Measurements from ENCODE around the gene TNNC1.

TNNC1 gene

GRCh38 chr3:52443791-52444687 is 9.8 kb downstream of the TNNC1 start:
- in situ Hi-C loops (cut with MboI; ENCODE audit: low sequenced_read_pairs) = no loop called here

DNA sequence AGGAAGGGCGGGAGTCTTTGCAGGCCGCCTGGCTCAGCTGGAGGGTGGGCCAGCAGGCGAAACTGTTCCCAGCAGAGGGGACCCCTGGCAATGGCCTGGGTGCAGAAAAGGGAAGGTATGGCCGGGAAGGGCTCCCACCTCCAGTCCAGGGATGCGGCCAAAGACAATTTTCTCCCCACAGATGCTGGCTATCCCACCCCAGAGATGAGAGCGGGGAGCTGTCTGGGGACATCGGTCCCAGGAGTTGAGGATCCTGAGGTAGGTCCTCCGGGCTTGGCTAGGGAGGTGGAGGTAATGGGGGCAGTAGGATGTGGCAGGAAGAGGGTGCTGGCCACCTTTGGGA is 10.6 kb downstream of the TNNC1 start:
- in situ Hi-C loops (cut with MboI; ENCODE audit: low sequenced_read_pairs) = no loop called here

- in situ Hi-C loops (cut with MboI; ENCODE audit: low sequenced_read_pairs) = no loop called here
Measured at GRCh38 chr3:52442409-52443267, 11.2 kb downstream of the TNNC1 start.

DNA sequence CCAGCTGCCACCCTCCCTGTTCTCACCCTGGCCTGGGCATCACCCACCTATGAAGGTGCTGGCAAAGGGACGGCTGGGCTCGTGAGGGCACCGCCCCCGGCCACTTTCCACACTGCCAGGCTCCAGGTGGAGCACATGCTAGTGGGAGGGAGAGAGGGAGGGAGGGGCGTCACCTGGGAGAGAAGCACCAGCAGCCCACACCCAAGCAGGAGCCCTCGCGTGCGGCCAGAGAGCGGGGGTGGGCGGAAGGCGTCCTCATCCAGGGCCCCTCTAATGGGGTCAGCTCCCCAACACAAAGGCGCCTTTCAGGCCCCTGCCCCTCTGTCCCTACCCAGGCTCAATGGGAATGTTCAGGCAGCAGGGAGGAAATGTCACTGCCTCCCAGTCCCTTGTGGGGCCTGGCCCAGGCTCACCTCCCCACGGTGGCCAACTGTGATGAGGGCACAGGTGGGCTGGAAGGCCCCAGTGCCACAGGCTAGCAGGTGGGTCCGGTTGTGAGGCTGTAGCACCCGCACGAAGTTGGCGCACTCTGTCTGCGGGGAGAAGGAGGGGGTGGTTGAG is 12.0 kb downstream of the TNNC1 start:
- in situ Hi-C loops (cut with MboI; ENCODE audit: low sequenced_read_pairs) = no loop called here

GRCh38 chr3:52441091-52441771 is 12.6 kb downstream of the TNNC1 start:
- in situ Hi-C loops (cut with MboI; ENCODE audit: low sequenced_read_pairs) = no loop called here

- in situ Hi-C loops (cut with MboI; ENCODE audit: low sequenced_read_pairs) = no loop called here
Measured at GRCh38 chr3:52440671-52441070, 13.2 kb downstream of the TNNC1 start.

GRCh38 chr3:52440249-52440551 is 13.6 kb downstream of the TNNC1 start:
- in situ Hi-C loops (cut with MboI; ENCODE audit: low sequenced_read_pairs) = no loop called here

GRCh38 chr3:52439426-52440248 is 14.2 kb downstream of the TNNC1 start:
- in situ Hi-C loops (cut with MboI; ENCODE audit: low sequenced_read_pairs) = no loop called here

- in situ Hi-C loops (cut with MboI; ENCODE audit: low sequenced_read_pairs) = no loop called here
Measured at GRCh38 chr3:52438579-52439425, 15.0 kb downstream of the TNNC1 start.

- in situ Hi-C loops (cut with MboI; ENCODE audit: low sequenced_read_pairs) = no loop called here
Measured at GRCh38 chr3:52438104-52438376, 15.8 kb downstream of the TNNC1 start.

DNA sequence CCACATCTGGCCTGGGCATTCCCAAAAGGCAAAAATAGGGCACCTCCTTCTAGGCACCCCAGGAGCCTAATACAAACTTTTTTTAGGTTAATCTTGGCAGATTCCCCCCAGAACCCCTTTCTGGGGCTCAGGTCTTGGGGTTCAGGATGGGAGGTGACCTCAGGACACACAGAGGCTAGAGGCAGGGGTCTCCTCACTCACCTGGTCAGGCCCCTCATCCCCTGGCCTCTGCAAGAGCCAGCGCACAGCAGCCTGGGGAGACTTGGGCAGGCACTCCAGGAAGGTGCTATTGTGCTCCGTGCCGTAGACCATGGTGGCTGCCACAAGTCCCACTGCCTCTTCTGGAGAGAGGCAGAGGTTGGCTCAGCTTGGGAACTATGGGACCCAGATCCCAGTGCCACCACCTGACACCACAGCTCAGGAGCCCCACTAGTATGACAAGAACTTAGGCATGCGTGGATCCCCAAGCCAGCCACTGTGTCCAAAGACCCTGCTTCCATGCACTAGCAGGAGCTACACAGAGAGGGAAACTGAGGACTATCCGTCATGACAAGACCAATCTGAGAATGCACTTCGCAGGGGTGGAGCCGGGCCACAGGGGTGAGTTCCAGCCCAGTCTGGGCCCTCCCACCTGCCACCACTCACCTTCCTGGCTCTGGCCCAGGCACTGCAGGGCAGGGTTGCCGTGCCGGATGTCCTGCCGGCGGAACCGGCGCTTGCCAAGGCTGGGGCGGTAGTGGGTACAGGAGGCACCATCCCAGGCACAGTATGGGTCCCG is 16.3 kb downstream of the TNNC1 start:
- in situ Hi-C loops (cut with MboI; ENCODE audit: low sequenced_read_pairs) = no loop called here

GRCh38 chr3:52436500-52437149 is 17.2 kb downstream of the TNNC1 start:
- in situ Hi-C loops (cut with MboI; ENCODE audit: low sequenced_read_pairs) = no loop called here

GRCh38 chr3:52435246-52436101 is 18.4 kb downstream of the TNNC1 start:
- in situ Hi-C loops (cut with MboI; ENCODE audit: low sequenced_read_pairs) = no loop called here

DNA sequence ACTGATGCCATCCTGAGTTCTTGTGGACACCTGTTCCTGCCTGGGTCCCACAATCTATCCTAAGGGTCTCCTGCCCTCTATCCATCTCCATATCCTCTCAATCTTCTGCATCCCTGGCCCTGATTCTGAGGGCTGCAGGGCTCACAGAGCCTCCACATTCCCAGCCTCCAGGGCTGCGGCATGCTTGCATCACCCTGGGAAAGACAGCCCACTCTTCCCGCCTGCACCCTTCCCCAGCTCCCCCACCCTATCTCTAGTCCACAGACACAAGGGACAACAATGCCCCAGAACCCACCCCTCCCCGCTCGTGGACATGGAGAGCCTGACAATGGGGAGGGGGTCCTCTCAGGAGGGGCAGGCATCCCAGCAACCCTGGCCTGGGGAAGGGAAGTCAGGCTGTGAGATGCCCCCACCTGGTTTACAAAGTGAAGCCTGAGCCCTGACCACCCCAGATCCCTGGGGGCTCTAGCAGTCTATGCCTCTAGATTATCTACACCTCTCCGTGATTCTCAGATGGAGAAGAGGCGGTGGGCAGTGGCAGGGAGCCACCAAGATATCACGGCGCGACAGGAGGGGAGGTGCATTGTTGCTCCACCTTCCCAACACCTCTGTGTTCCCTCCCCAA is 19.2 kb downstream of the TNNC1 start:
- in situ Hi-C loops (cut with MboI; ENCODE audit: low sequenced_read_pairs) = no loop called here

GRCh38 chr3:52433996-52434479 is 19.8 kb downstream of the TNNC1 start:
- in situ Hi-C loops (cut with MboI; ENCODE audit: low sequenced_read_pairs) = no loop called here

DNA sequence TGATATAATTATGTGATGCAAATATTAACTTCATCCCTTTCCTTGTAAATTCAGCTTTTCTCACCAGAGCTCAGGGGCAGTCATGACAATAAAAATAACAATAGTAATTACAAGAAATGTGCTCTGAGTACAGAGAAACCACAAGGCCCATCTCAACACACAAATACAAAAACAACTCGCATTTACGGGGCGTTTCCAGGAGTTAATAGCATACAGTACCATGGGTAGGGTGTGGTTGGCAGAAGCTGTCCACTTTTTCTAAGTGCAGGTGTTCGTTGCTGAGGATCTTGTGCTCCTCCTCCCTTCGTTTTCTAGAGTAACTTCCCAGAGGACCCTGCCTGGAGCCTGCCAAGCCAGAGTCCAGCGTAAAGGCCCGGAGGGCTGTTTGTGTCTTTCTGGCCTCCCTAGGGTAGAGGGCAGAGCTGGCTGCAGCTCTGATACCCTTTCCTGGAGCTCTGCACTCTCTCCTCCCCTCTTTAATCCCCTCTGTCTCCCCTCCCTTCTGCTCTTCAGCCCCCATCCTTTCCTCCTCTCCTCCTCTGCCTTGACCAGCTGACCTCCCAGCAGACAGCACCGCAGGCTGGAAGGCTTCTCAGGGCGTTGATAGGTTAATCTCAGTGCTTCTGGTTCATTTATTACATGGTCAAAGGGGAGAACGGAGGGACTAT is 20.4 kb downstream of the TNNC1 start:
- in situ Hi-C loops (cut with MboI; ENCODE audit: low sequenced_read_pairs) = no loop called here

Measured in HL-60/S4 treated with retinoic acid at 250 ng/mL for 4 days and 3 days (cell line).